ENCODE data around the gene XXYLT1.

DNA sequence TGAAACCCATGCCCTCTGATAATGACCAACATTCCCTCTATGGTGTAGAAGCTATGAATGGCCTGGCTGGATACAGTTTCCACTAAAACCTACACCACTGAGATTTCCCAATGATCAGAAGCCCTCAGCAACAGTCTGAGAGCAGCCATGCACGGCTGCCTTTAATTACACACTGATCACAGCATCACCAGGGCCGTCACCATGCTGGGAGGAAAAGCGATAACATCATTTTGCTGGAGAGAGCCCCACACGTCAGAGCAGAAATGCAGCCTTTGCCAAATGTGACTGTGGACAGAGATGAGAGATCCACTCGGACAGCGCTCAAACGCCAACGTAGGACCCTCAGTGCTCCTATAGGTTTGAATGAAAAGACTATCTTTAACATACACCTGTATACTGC is 135.0 kb downstream of the XXYLT1 start:
- TF ChIP-seq, protein P1, sequence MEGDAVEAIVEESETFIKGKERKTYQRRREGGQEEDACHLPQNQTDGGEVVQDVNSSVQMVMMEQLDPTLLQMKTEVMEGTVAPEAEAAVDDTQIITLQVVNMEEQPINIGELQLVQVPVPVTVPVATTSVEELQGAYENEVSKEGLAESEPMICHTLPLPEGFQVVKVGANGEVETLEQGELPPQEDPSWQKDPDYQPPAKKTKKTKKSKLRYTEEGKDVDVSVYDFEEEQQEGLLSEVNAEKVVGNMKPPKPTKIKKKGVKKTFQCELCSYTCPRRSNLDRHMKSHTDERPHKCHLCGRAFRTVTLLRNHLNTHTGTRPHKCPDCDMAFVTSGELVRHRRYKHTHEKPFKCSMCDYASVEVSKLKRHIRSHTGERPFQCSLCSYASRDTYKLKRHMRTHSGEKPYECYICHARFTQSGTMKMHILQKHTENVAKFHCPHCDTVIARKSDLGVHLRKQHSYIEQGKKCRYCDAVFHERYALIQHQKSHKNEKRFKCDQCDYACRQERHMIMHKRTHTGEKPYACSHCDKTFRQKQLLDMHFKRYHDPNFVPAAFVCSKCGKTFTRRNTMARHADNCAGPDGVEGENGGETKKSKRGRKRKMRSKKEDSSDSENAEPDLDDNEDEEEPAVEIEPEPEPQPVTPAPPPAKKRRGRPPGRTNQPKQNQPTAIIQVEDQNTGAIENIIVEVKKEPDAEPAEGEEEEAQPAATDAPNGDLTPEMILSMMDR (IDR thresholded peaks at IDR 0.05): no peak
- TF ChIP-seq POLR2A (IDR thresholded peaks at IDR 0.05) (no peak), POLR2AphosphoS5 (IDR thresholded peaks at IDR 0.05) (no peak)
